LNCaP clone FGC (cell line): ENCODE data around the gene MCRIP1.
A peak's percentile ranks its signal among the peaks of the same experiment; 100 is the strongest.

Experiments used
- DNase-seq: peaks from one replicate; pipeline ENCODE4 v3.0.0-alpha.2; 2011; ENCODE audit warnings: low read depth
- H3K4me3 ChIP-seq: 2 replicates; pipeline ENCODE4 v1.5.1; 2011; ENCODE audit warnings: mild to moderate bottlenecking, low read depth, low read length, control low read depth
- CTCF ChIP-seq: IDR thresholded peaks from 2 replicates; pipeline ENCODE4 v1.5.1; 2012; ENCODE audit warnings: mild to moderate bottlenecking; ENCODE audit not compliant: control insufficient read depth, insufficient read depth; ENCODE audit errors: extremely low read depth

MCRIP1 gene

GRCh38 chr17:81859906-81860755 is 27.0 kb upstream of the MCRIP1 start, which contains the start of gene P4HB:
P4HB (minus strand) TSS chr17:81860535; CDS start chr17:81860471, 64 bp downstream.
- TF ChIP-seq CTCF: no peak
- H3K4me3 ChIP-seq: peak within 1 kb of the TSS; percentile 98
- no peak for DNase-seq

- DNase-seq: no peak
- peak overlapping the region; percentile 91 for H3K4me3 ChIP-seq
- TF ChIP-seq CTCF: no peak
Measured at GRCh38 chr17:81858967-81859905, 26.1 kb upstream of the MCRIP1 start.

- no peak for DNase-seq
- TF ChIP-seq CTCF: no peak
- H3K4me3 ChIP-seq: peak overlapping the region; percentile 91
Measured at GRCh38 chr17:81858170-81858966, 25.3 kb upstream of the MCRIP1 start.

GRCh38 chr17:81854974-81855774 is 22.1 kb upstream of the MCRIP1 start:
- DNase-seq: no peak
- peak; percentile 41 for TF ChIP-seq CTCF
- H3K4me3 ChIP-seq: no peak overlapping the region

GRCh38 chr17:81852237-81852636 is 19.1 kb upstream of the MCRIP1 start:
- no peak overlapping the region for H3K4me3 ChIP-seq
- no peak for TF ChIP-seq CTCF
- DNase-seq: no peak

GRCh38 chr17:81851423-81851822 is 18.3 kb upstream of the MCRIP1 start:
- no peak for TF ChIP-seq CTCF
- no peak for DNase-seq
- no peak overlapping the region for H3K4me3 ChIP-seq
